Osteocyte (in vitro differentiated cells): ENCODE data around the gene SLC25A30. TPM values are rescaled to one million over a fixed set of nuclear protein-coding genes. Genes with fewer than 3 reads are reported as not detected.

ENCODE experiments used
- DNase-seq: peaks from one replicate; pipeline ENCODE4 v3.0.0; 2021; ENCODE audit warnings: mixed read lengths; ENCODE audit not compliant: unreplicated experiment; ENCODE audit errors: extremely low spot score
- H3K27ac Mint-ChIP-seq: one replicate; pipeline ENCODE4 v1.8.0; 2021; ENCODE audit warnings: mild to moderate bottlenecking, mixed read lengths; ENCODE audit not compliant: unreplicated experiment
- H3K27me3 Mint-ChIP-seq: one replicate; pipeline ENCODE4 v1.8.0; 2021; ENCODE audit warnings: mixed read lengths; ENCODE audit not compliant: unreplicated experiment
- H3K36me3 Mint-ChIP-seq: one replicate; pipeline ENCODE4 v1.8.0; 2021; ENCODE audit warnings: mixed read lengths; ENCODE audit not compliant: unreplicated experiment
- H3K4me1 Mint-ChIP-seq: one replicate; pipeline ENCODE4 v1.8.0; 2021; ENCODE audit warnings: mixed read lengths; ENCODE audit not compliant: unreplicated experiment
- H3K4me3 Mint-ChIP-seq: one replicate; pipeline ENCODE4 v1.8.0; 2021; ENCODE audit warnings: mild to moderate bottlenecking, moderate library complexity, mixed read lengths; ENCODE audit not compliant: unreplicated experiment
- H3K9me3 Mint-ChIP-seq: one replicate; pipeline ENCODE4 v1.8.0; 2021; ENCODE audit warnings: mixed read lengths; ENCODE audit not compliant: unreplicated experiment
- CTCF ChIP-seq: fragments of 200-600 bp; sonication (generic); IDR thresholded peaks from 2 replicates; pipeline ENCODE4 v1.5.0; 2021; ENCODE audit warnings: antibody characterized with exemption, mild to moderate bottlenecking, moderate library complexity
- total RNA-seq: library from RNA; stranded (reverse); gene quantifications from 2 replicates; pipeline ENCODE4 v1.2.1, GENCODE V29; 2021

SLC25A30 gene
- total RNA-seq, 1 donor from 2014 or later: 12.0 TPM

DNA sequence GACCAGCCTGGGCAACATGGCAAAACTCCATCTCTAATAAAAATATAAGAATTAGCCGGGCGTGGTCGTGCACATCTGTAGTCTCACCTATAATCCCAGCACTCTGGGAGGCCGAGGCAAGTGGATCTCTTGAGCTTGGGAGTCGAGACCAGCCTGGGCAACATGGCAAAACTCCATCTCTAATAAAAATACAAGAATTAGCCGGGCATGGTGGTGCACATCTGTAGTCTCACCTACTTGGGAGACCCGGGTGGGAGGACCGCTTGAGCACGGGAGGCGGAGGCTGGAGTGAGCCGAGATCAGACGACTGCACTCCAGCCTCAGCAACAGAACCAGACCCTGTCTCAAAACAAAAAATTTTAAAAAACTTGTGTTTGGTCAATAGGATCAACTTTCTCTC is 7.7 kb downstream of the SLC25A30 start:
- no peak for TF ChIP-seq CTCF
- no peak overlapping the region for H3K27ac Mint-ChIP-seq
- peaks cover 22% of the 10 kb centered on the region for H3K36me3 Mint-ChIP-seq
- no peaks in the 10 kb centered on the region for H3K9me3 Mint-ChIP-seq
- H3K27me3 Mint-ChIP-seq: no peaks in the 10 kb centered on the region
- peaks cover 19% of the 10 kb centered on the region for H3K4me1 Mint-ChIP-seq
- peak; percentile 65 for DNase-seq
- H3K4me3 Mint-ChIP-seq: no peak overlapping the region

DNA sequence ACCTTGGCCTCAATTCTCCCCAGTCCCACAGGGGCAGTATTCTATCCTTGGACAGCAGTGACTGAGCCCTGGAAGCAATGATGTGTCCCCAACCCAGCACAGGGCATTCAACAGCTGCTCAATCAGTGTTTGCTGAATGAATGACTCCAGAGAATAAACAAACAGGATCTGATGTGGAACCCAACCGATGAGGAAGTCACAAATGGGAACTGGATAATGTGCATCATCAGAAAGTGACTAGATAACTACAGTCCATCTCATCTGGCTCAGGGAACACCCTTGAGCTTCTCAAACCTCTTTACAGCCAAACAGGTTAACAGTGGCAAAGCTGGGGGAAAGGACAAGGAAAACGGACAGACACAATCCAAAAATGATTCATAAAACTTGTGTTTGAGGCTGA is 8.2 kb downstream of the SLC25A30 start:
- H3K4me1 Mint-ChIP-seq: peaks cover 15% of the 10 kb centered on the region
- no peaks in the 10 kb centered on the region for H3K9me3 Mint-ChIP-seq
- H3K4me3 Mint-ChIP-seq: no peak overlapping the region
- H3K27me3 Mint-ChIP-seq: no peaks in the 10 kb centered on the region
- no peak for TF ChIP-seq CTCF
- no peak overlapping the region for H3K27ac Mint-ChIP-seq
- DNase-seq: peak; percentile 40
- peaks cover 27% of the 10 kb centered on the region for H3K36me3 Mint-ChIP-seq

GRCh38 chr13:45406421-45406820 is 11.8 kb downstream of the SLC25A30 start:
- H3K27me3 Mint-ChIP-seq: no peaks in the 10 kb centered on the region
- peaks cover 40% of the 10 kb centered on the region for H3K36me3 Mint-ChIP-seq
- TF ChIP-seq CTCF: no peak
- H3K9me3 Mint-ChIP-seq: no peaks in the 10 kb centered on the region
- no peak overlapping the region for H3K4me3 Mint-ChIP-seq
- peak; percentile 6 for DNase-seq
- no peak overlapping the region for H3K27ac Mint-ChIP-seq
- H3K4me1 Mint-ChIP-seq: no peaks in the 10 kb centered on the region

GRCh38 chr13:45403081-45403480 is 15.1 kb downstream of the SLC25A30 start:
- no peak overlapping the region for H3K27ac Mint-ChIP-seq
- H3K36me3 Mint-ChIP-seq: peaks cover 33% of the 10 kb centered on the region
- no peaks in the 10 kb centered on the region for H3K9me3 Mint-ChIP-seq

GRCh38 chr13:45402641-45403040 is 15.5 kb downstream of the SLC25A30 start:
- Mint-ChIP-seq H3K9me3 (no peaks in the 10 kb centered on the region), H3K27ac (no peak overlapping the region), H3K4me1 (no peaks in the 10 kb centered on the region), H3K36me3 (peaks cover 33% of the 10 kb centered on the region), H3K4me3 (no peak overlapping the region), H3K27me3 (no peaks in the 10 kb centered on the region)
- TF ChIP-seq CTCF: no peak
- peak; percentile 13 for DNase-seq

More at GRCh38 chr13:45403081-45403480, 15.1 kb downstream of the SLC25A30 start:
- H3K4me3 Mint-ChIP-seq: no peak overlapping the region
- no peaks in the 10 kb centered on the region for H3K4me1 Mint-ChIP-seq
- H3K27me3 Mint-ChIP-seq: no peaks in the 10 kb centered on the region
- no peak for DNase-seq
- no peak for TF ChIP-seq CTCF
